Measurements from ENCODE around the gene DNAJC17.

DNAJC17 gene

DNA sequence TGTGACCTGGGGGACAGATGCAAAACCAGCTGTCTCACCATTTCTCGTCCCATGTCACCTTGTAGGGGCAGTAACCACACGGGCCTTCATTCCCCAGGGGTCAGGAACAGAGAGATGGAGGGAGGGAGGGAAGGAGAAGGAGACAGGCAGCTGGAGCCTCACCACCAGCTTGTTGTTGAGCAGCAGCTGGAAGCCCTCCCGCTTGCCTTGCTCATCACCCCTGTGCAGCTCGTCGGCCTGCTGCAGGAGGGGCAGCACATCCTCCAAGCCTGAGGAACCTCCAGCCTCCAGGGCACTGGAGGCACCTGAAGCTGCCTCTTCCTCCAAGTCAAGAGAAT is 62.5 kb downstream of the DNAJC17 start:
- Histone ChIP-seq H3K9me2 (ENCODE audit: low read depth, low read length) (no peaks in the 10 kb centered on the region), H3K36me3 (ENCODE audit: insufficient read depth, low read length) (peaks cover 83% of the 10 kb centered on the region), H3K9me3 (ENCODE audit: low read length) (no peaks in the 10 kb centered on the region), H2AFZ (ENCODE audit: low read length) (no peak overlapping the region), H3K4me2 (ENCODE audit: low read length) (no peak overlapping the region), H3K4me3 (ENCODE audit: low read depth, low read length, poor library complexity, severe bottlenecking) (no peak overlapping the region), H3K27ac (ENCODE audit: low read depth, low read length, poor library complexity, severe bottlenecking) (no peak overlapping the region), H3K79me2 (ENCODE audit: insufficient read depth, low read length) (no peaks in the 10 kb centered on the region), H3F3A (ENCODE audit: insufficient read depth, low read length) (no peaks in the 10 kb centered on the region), H3K9ac (ENCODE audit: low read length) (no peak overlapping the region), H3K4me1 (ENCODE audit: insufficient read depth, low read length, severe bottlenecking) (no peaks in the 10 kb centered on the region), H3K27me3 (ENCODE audit: insufficient read depth, low read length) (no peaks in the 10 kb centered on the region), H4K20me1 (ENCODE audit: insufficient read depth, low read length) (no peaks in the 10 kb centered on the region)
- TF ChIP-seq, protein P1, sequence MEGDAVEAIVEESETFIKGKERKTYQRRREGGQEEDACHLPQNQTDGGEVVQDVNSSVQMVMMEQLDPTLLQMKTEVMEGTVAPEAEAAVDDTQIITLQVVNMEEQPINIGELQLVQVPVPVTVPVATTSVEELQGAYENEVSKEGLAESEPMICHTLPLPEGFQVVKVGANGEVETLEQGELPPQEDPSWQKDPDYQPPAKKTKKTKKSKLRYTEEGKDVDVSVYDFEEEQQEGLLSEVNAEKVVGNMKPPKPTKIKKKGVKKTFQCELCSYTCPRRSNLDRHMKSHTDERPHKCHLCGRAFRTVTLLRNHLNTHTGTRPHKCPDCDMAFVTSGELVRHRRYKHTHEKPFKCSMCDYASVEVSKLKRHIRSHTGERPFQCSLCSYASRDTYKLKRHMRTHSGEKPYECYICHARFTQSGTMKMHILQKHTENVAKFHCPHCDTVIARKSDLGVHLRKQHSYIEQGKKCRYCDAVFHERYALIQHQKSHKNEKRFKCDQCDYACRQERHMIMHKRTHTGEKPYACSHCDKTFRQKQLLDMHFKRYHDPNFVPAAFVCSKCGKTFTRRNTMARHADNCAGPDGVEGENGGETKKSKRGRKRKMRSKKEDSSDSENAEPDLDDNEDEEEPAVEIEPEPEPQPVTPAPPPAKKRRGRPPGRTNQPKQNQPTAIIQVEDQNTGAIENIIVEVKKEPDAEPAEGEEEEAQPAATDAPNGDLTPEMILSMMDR (IDR thresholded peaks at IDR 0.05; ENCODE audit: low read length), result no peak
- TF ChIP-seq EZH2 (IDR thresholded peaks at IDR 0.05; ENCODE audit: borderline replicate concordance, low read length), result no peak

DNA sequence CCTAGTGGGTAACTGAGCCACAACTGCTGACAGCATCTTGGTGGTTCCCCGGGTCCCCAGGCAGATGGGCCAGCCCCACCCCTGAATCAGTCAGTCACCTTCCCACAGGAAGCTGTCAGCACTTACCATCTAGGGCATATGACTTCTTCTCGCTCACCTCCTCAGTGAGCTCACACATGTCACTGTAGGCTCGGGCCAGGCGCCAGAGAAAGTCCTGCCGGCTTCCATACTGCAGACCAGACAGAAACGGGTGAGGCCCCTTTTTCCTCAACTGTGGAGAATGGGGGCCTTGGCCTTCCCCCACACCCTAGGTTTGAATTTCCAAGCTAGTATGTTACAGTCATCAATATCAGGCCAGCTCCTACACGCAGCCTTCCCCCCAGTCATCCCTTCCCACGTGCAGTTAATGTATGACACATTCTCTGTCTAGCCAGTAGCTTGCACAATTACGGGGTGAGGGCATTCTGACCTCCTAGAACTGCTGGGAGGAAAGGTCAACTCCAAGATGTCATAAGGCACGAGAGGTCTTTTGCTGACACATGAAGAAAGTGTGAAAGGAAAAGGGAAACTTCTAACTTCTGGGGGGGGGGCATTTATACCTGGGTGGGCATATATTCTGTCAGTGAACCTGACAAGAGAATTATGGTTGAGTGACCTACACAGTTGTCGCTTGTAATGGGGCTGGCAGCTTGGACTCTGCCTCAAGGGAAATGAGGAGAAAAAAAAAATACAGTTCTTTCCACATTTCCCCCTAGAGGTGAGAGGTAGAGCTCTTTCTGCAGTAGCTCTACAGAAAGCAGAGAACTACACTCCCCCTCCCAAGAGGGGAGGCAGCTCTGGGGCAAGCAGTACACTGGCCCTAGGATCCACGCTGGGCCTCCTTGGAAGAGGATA is 63.1 kb downstream of the DNAJC17 start:
- Histone ChIP-seq H3K9me2 (ENCODE audit: low read depth, low read length) (no peaks in the 10 kb centered on the region), H4K20me1 (ENCODE audit: insufficient read depth, low read length) (no peaks in the 10 kb centered on the region), H3K27me3 (ENCODE audit: insufficient read depth, low read length) (no peaks in the 10 kb centered on the region), H3K9me3 (ENCODE audit: low read length) (no peaks in the 10 kb centered on the region), H3F3A (ENCODE audit: insufficient read depth, low read length) (no peaks in the 10 kb centered on the region), H3K4me3 (ENCODE audit: low read depth, low read length, poor library complexity, severe bottlenecking) (no peak overlapping the region), H3K79me2 (ENCODE audit: insufficient read depth, low read length) (no peaks in the 10 kb centered on the region), H3K36me3 (ENCODE audit: insufficient read depth, low read length) (peaks cover 83% of the 10 kb centered on the region), H3K4me2 (ENCODE audit: low read length) (no peak overlapping the region), H3K27ac (ENCODE audit: low read depth, low read length, poor library complexity, severe bottlenecking) (no peak overlapping the region), H3K4me1 (ENCODE audit: insufficient read depth, low read length, severe bottlenecking) (no peaks in the 10 kb centered on the region), H3K9ac (ENCODE audit: low read length) (no peak overlapping the region), H2AFZ (ENCODE audit: low read length) (no peak overlapping the region)
- no peak for TF ChIP-seq EZH2 (IDR thresholded peaks at IDR 0.05; ENCODE audit: borderline replicate concordance, low read length)
- TF ChIP-seq, protein P1 (IDR thresholded peaks at IDR 0.05; ENCODE audit: low read length), result no peak

DNA sequence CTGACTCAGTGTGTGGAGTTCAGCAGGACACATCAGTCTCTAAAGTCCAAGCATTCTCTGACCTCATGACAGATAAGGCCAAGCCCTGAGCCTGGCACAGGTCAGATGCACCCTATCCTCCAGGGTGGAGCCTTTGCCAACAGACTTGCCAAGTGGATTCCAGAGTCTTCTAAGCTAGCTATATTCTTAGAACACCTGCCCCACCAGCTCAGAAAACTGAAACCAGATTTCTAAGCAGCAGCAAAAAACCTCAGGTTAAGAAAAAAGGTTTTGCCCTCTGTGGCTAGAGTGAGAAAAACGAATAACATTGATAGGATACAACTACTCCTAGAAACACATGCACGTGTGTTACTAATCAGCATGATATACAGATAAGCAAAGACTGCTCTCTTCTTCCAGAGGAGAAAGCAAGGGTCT is 63.8 kb downstream of the DNAJC17 start:
- Histone ChIP-seq H3K36me3 (ENCODE audit: insufficient read depth, low read length) (peaks cover 85% of the 10 kb centered on the region), H3K4me2 (ENCODE audit: low read length) (no peak overlapping the region), H3K9ac (ENCODE audit: low read length) (no peak overlapping the region), H3K9me3 (ENCODE audit: low read length) (no peaks in the 10 kb centered on the region), H3K79me2 (ENCODE audit: insufficient read depth, low read length) (no peaks in the 10 kb centered on the region), H3F3A (ENCODE audit: insufficient read depth, low read length) (no peaks in the 10 kb centered on the region), H3K4me1 (ENCODE audit: insufficient read depth, low read length, severe bottlenecking) (no peaks in the 10 kb centered on the region), H3K27ac (ENCODE audit: low read depth, low read length, poor library complexity, severe bottlenecking) (no peak overlapping the region), H4K20me1 (ENCODE audit: insufficient read depth, low read length) (no peaks in the 10 kb centered on the region), H2AFZ (ENCODE audit: low read length) (no peak overlapping the region), H3K9me2 (ENCODE audit: low read depth, low read length) (no peaks in the 10 kb centered on the region), H3K27me3 (ENCODE audit: insufficient read depth, low read length) (no peaks in the 10 kb centered on the region), H3K4me3 (ENCODE audit: low read depth, low read length, poor library complexity, severe bottlenecking) (no peak overlapping the region)
- no peak for TF ChIP-seq EZH2 (IDR thresholded peaks at IDR 0.05; ENCODE audit: borderline replicate concordance, low read length)
- TF ChIP-seq, protein P1 (IDR thresholded peaks at IDR 0.05; ENCODE audit: low read length), result no peak

Data from OCI-LY1 (cell line).